Aorta (tissue), 5 donors: Measurements from ENCODE around the gene UBASH3B. TPM values are rescaled to one million over a fixed set of nuclear protein-coding genes. Genes with fewer than 3 reads are reported as not detected.
"Not testable (repeated sequence)": the region's sequence is repeated elsewhere in the genome, so short reads cannot be mapped to it uniquely, and the experiment has no call there.

ENCODE experiments used
- ATAC-seq: fragments of 200-7000 bp; cut with Tn5 transposase; one replicate; pipeline ENCODE4 v1.9.1; 2022; ENCODE audit warnings: moderate library complexity; ENCODE audit not compliant: low FRiP score
- DNase-seq, 2 donors: peaks; one replicate each; pipeline ENCODE4 v3.0.0-alpha.2; 2020
- H3K27ac ChIP-seq, 2 donors: one replicate each; pipeline ENCODE4 v1.5.1; 2013; ENCODE audit warnings: low read length in 2 of 2, mild to moderate bottlenecking in 2 of 2, moderate library complexity in 2 of 2, control low read depth in 1 of 2, inconsistent platforms in 1 of 2, low read depth in 1 of 2
- H3K27me3 ChIP-seq, 2 donors: one replicate each; pipeline ENCODE4 v1.6.1; 2013; ENCODE audit warnings: control low read depth in 1 of 2, low read length in 1 of 2, mild to moderate bottlenecking in 1 of 2, moderate library complexity in 1 of 2; ENCODE audit not compliant: insufficient read depth in 2 of 2, control insufficient read depth in 1 of 2
- H3K36me3 ChIP-seq, 2 donors: one replicate each; pipeline ENCODE4 v1.6.1; 2013; ENCODE audit warnings: control low read depth in 1 of 2, low read length in 1 of 2, mild to moderate bottlenecking in 1 of 2; ENCODE audit not compliant: insufficient read depth in 2 of 2, control insufficient read depth in 1 of 2
- H3K4me1 ChIP-seq, 2 donors: one replicate each; pipeline ENCODE4 v1.6.1; 2013; ENCODE audit warnings: low read length in 2 of 2, control low read depth in 1 of 2, mild to moderate bottlenecking in 1 of 2, moderate library complexity in 1 of 2; ENCODE audit not compliant: insufficient read depth in 2 of 2, control insufficient read depth in 1 of 2
- H3K4me3 ChIP-seq, 2 donors: one replicate each; pipeline ENCODE4 v1.5.1; 2013; ENCODE audit warnings: low read length in 2 of 2, control low read depth in 1 of 2, mild to moderate bottlenecking in 1 of 2
- H3K9me3 ChIP-seq: one replicate; pipeline ENCODE4 v1.6.1; 2013; ENCODE audit warnings: mild to moderate bottlenecking, low read length; ENCODE audit not compliant: control insufficient read depth
- WGBS, 2 donors: extraction: QIAGEN DNeasy Blood & Tissue Kit; methylation state at CpG; one replicate each; pipeline ENCODE4 v1.1.7; 2013; 5-methylcytosine and 5-hydroxymethylcytosine counted together
- intact Hi-C, 2 donors: fragments of 100-400 bp; cut with DNase I; formaldehyde crosslinking; loops; one replicate each; pipeline versions ENCODE4 v1.14.2 to v1.15.0; 2022
- polyA plus RNA-seq, 2 donors: library from polyadenylated mRNA; stranded (reverse); fragments of 200-250 nt; gene quantifications; one replicate each; pipeline ENCODE4 v1.2.3, GENCODE V29; 2013
- total RNA-seq, 2 donors: library from RNA; stranded (reverse); fragmentation: NEBNext Ultra II Directional; extraction: Animal tissue kit (Norgen Biotek cat#: 25700); gene quantifications; one replicate each; pipeline ENCODE4 v1.2.1, GENCODE V29; 2021
- donor health status: healthy with polysubstance abuse.
- donor health status: Bipolar disorder and iron deficiency.
- donor health status: DM: no; HTN: no; CAD: no.
- donor health status: DM: no; HTN: no; CAD: no.
- donor health status: DM: yes; HTN: yes; CAD: no.

Gene UBASH3B
- total and polyA plus RNA-seq, 4 donors = 0.28 to 15.1 (median 6.0) TPM

DNA sequence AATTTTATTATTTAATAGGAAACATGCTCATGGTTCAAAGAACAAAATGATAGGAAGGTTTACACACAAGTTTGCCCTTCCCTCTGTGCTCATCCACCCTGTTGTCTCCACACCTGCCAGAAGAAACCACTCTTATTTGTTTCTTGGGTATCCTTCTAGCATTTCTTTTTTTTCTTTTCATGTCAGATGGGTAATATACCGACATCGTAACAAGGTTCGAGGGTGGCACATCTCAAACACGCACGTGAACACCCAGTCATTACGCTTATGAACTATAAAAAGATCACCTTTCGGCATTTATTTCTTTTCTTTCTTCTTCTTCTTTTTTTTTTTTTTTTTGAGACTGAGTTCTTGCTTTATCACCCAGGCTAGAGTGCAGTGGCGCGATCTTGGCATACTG is 70.5 kb downstream of the UBASH3B start:
- no peak for DNase-seq
- Histone ChIP-seq H3K27ac (no peak overlapping the region), H3K36me3 (no peaks in the 10 kb centered on the region), H3K9me3 (no peaks in the 10 kb centered on the region), H3K4me3 (no peak overlapping the region), H3K4me1 (no peaks in the 10 kb centered on the region), H3K27me3 (no peaks in the 10 kb centered on the region)
- 97% methylated on average over 9 of the region's 9 CpGs for WGBS, 2 donors
- intact Hi-C loops = no loop called here
- no peak for ATAC-seq

GRCh38 chr11:122727101-122727929 is 71.8 kb downstream of the UBASH3B start:
- Histone ChIP-seq H3K27ac (no peak overlapping the region), H3K9me3 (no peaks in the 10 kb centered on the region), H3K4me3 (no peak overlapping the region), H3K36me3 (no peaks in the 10 kb centered on the region), H3K27me3 (no peaks in the 10 kb centered on the region), H3K4me1 (no peaks in the 10 kb centered on the region)
- WGBS, 2 donors = 46 to 53% methylated on average over 21 of the region's 21 CpGs
- ATAC-seq (no peak), DNase-seq (no peak)
- intact Hi-C loops = no loop called here

- intact Hi-C loops = no loop called here
- WGBS, 2 donors = 72 to 93% methylated on average over 2 of the region's 2 CpGs
- DNase-seq (no peak), ATAC-seq (no peak)
- H3K36me3 ChIP-seq = no peaks in the 10 kb centered on the region
- H3K4me1 ChIP-seq = peaks cover 0 to 2% of the 10 kb centered on the region in 2 donors
- H3K4me3 ChIP-seq = no peak overlapping the region
- no peaks in the 10 kb centered on the region for H3K27me3 ChIP-seq
- H3K9me3 ChIP-seq = no peaks in the 10 kb centered on the region
- no peak overlapping the region for H3K27ac ChIP-seq
These were observed 73.0 kb downstream of the UBASH3B start for GRCh38 chr11:122728561-122728960.

- ATAC-seq (no peak), DNase-seq (no peak)
- H3K27ac ChIP-seq = no peak overlapping the region
- H3K36me3 ChIP-seq = no peaks in the 10 kb centered on the region
- 91 to 94% methylated on average over 4 of the region's 4 CpGs for whole genome bisulfite sequencing, 2 donors
- no peaks in the 10 kb centered on the region for H3K9me3 ChIP-seq
- H3K4me3 ChIP-seq = no peak overlapping the region
- no peaks in the 10 kb centered on the region for H3K27me3 ChIP-seq
- peaks cover 0 to 2% of the 10 kb centered on the region in 2 donors for H3K4me1 ChIP-seq
- intact Hi-C loops = no loop called here
These were observed 73.6 kb downstream of the UBASH3B start for GRCh38 chr11:122729139-122729538.

DNA sequence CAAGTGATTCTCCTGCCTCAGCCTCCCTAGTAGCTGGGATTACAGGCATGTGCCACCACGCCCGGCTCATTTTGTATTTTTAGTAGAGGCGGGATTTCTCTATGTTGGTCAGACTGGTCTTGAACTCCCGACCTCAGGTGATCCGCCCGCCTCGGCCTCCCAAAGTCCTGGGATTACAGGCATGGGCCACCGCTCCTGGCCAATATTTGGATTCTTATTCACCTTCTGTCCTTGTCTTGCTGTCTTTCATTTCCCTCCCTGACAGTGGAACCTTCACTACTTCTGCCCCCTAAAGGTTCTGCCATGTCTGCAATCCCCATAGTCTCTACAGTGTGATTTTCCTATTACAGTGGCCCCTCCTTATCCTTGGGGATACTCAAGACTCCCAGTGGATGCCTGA is 75.2 kb downstream of the UBASH3B start:
- H3K4me1 ChIP-seq, DNase-seq, H3K36me3 ChIP-seq, H3K4me3 ChIP-seq, H3K27me3 ChIP-seq, H3K9me3 ChIP-seq, ATAC-seq, H3K27ac ChIP-seq, intact Hi-C loops: not testable (repeated sequence)
- WGBS, 2 donors = 98 to 99% methylated on average over 4 to 8 of the region's 8 CpGs

DNA sequence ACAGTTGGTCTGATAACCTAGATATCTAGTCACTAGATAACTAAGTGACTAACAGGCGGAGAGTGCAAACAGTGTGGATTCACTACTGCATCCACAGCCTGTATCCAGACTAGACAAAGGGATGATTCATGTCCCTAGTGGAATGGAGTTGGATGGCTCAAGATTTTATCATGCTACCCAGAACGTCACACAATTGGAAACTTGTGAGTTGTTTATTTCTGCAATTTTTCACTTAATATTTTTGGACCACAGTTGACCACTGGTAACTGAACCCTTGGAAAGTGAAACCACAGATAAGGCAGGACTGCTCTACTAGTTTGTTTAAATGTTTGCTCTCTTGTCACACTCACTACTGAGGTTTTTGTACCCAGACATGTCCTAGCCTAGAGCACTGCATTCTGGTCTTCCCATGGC is 76.0 kb downstream of the UBASH3B start:
- WGBS, 2 donors = 81 to 82% methylated on average over 2 of the region's 2 CpGs
- no peaks in the 10 kb centered on the region for H3K27me3 ChIP-seq
- no peak overlapping the region for H3K4me3 ChIP-seq
- H3K27ac ChIP-seq = no peak overlapping the region
- no peaks in the 10 kb centered on the region for H3K9me3 ChIP-seq
- DNase-seq = no peak
- peaks cover 0 to 2% of the 10 kb centered on the region in 2 donors for H3K4me1 ChIP-seq
- H3K36me3 ChIP-seq = no peaks in the 10 kb centered on the region
- ATAC-seq = no peak
- intact Hi-C loops = no loop called here

DNA sequence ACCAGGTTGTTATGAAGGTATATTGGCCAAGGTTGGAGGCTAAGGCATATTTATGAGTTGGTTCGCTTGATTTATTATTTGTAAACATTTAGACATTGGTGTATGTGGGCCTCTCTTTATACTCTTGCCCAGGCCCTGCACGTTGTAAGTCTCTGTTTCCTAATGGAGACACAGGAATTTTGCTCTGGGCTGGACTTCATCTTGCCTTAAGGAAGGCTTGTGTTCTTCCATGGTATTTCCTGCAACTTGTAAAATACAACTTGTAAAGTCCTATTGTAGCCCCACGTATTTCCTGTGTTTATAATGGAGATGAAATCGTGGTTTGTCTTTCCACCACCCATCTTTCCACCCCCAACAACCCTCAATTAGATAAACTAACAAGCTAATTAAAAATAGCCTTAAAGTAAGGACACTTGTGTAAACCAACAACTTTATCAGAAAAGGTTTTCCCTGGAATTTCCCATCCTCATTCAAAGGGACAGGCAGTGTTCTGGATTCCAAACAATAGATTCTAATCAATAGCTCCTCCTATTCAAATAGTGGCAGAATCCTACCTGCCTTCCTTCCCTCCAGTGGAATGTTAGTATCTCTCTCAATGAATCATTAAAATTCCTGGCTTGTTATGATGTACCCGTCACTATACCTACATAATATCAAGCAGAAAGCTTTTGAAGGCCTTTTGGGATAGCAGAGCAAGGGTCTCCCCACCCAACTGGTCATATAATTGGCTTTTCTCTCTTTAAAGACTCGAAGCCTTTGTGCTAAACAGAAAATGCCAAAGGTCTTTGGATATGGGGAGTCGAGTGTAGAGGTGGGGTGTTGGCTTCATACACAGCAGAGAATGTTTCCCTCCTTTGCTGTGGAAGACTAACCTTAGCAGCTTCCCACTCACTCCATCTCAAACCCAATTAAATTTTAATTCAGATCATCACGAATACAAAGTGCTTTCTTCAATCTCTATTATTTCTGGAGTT is 77.1 kb downstream of the UBASH3B start:
- no peak for DNase-seq
- intact Hi-C loops = no loop called here
- Histone ChIP-seq H3K9me3 (no peaks in the 10 kb centered on the region), H3K27ac (no peak overlapping the region), H3K27me3 (no peaks in the 10 kb centered on the region), H3K36me3 (no peaks in the 10 kb centered on the region), H3K4me3 (no peak overlapping the region), H3K4me1 (peaks cover 0 to 2% of the 10 kb centered on the region in 2 donors)
- ATAC-seq = no peak
- WGBS, 2 donors = 62 to 64% methylated on average over 8 of the region's 8 CpGs

- DNase-seq = peak in 1 of 2 donors; percentile 79
- Histone ChIP-seq H3K4me3 (no peak overlapping the region), H3K4me1 (peaks cover 0 to 2% of the 10 kb centered on the region in 2 donors), H3K9me3 (no peaks in the 10 kb centered on the region), H3K27ac (no peak overlapping the region), H3K27me3 (no peaks in the 10 kb centered on the region), H3K36me3 (no peaks in the 10 kb centered on the region)
- WGBS, 2 donors = 2 to 3% methylated on average over 4 of the region's 4 CpGs
- ATAC-seq = no peak
- intact Hi-C loops = no loop called here
These were observed 77.8 kb downstream of the UBASH3B start for GRCh38 chr11:122733318-122733717.
